Endothelial cell of umbilical vein (primary cell): Measurements from ENCODE around the gene RNF130.

Source experiments
- EZH2 ChIP-seq: IDR thresholded peaks from 2 replicates; pipeline ENCODE4 v1.6.1; 2012; ENCODE audit warnings: borderline replicate concordance, low read depth, mild to moderate bottlenecking, moderate library complexity, low read length, inconsistent platforms; ENCODE audit not compliant: severe bottlenecking
- MAX ChIP-seq: IDR thresholded peaks from 2 replicates; pipeline ENCODE4 v1.6.1; 2011; ENCODE audit not compliant: insufficient read depth, insufficient read length
- POLR2A ChIP-seq: IDR thresholded peaks from 2 replicates; pipeline ENCODE4 v1.6.1; 2012; ENCODE audit warnings: low read depth, mild to moderate bottlenecking, control low read depth, low read length
- POLR2AphosphoS5 ChIP-seq: IDR thresholded peaks from 2 replicates; pipeline ENCODE4 v1.6.1; 2012; ENCODE audit warnings: low read depth, mild to moderate bottlenecking, control low read depth, low read length, moderate library complexity; ENCODE audit not compliant: insufficient read depth
- TF ChIP-seq, protein P1 (sequence below), 2 donors: IDR thresholded peaks; 1 replicate in 1 of 2; 2 replicates in 1 of 2; pipeline ENCODE4 v1.5.1; 2011; ENCODE audit warnings: low read length in 2 of 2, mild to moderate bottlenecking in 2 of 2, moderate library complexity in 2 of 2, control low read depth in 1 of 2, inconsistent platforms in 1 of 2, low read depth in 1 of 2; ENCODE audit not compliant: insufficient read depth in 1 of 2; ENCODE audit errors: extremely low read depth in 1 of 2

DNA sequence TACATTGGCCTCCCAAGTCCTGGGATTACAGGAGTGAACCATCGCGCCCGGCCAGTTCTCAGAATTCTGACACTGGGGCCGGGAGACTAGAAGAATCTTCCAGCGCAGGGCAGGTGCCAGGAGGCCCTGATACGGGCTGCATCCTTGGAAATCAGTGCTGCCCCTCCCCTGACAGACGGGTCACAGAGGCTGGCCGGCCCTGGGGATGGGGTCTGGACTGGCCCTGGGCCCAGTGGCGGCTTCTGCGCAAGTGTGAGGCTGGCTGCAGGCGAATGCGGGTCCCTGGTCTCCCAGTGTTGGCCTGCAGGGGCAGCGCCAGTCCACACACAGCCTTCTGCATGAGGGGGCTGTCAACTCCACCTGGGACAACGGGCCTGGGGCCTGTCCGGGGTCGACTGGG is 163.0 kb downstream of the RNF130 start:
- no peak for TF ChIP-seq EZH2
- no peak for TF ChIP-seq POLR2A
- TF ChIP-seq MAX, result no peak
- TF ChIP-seq, protein P1, sequence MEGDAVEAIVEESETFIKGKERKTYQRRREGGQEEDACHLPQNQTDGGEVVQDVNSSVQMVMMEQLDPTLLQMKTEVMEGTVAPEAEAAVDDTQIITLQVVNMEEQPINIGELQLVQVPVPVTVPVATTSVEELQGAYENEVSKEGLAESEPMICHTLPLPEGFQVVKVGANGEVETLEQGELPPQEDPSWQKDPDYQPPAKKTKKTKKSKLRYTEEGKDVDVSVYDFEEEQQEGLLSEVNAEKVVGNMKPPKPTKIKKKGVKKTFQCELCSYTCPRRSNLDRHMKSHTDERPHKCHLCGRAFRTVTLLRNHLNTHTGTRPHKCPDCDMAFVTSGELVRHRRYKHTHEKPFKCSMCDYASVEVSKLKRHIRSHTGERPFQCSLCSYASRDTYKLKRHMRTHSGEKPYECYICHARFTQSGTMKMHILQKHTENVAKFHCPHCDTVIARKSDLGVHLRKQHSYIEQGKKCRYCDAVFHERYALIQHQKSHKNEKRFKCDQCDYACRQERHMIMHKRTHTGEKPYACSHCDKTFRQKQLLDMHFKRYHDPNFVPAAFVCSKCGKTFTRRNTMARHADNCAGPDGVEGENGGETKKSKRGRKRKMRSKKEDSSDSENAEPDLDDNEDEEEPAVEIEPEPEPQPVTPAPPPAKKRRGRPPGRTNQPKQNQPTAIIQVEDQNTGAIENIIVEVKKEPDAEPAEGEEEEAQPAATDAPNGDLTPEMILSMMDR (IDR thresholded peaks at IDR 0.05; ENCODE audit: extremely low read depth in 1 of 2, insufficient read depth in 1 of 2, low read depth in 1 of 2, low read length in 2 of 2), result peak in 1 of 2 donors; percentile 13
- TF ChIP-seq POLR2AphosphoS5, result no peak
